ENCODE measurements around the gene MCUB. TPM values are rescaled to one million over a fixed set of nuclear protein-coding genes. Genes with fewer than 3 reads are reported as not detected.
"Not testable (repeated sequence)": the region's sequence is repeated elsewhere in the genome, so short reads cannot be mapped to it uniquely, and the experiment has no call there.

Gene MCUB
- total RNA-seq, 1 experiment from 2014 or later, result 14.8 TPM

DNA sequence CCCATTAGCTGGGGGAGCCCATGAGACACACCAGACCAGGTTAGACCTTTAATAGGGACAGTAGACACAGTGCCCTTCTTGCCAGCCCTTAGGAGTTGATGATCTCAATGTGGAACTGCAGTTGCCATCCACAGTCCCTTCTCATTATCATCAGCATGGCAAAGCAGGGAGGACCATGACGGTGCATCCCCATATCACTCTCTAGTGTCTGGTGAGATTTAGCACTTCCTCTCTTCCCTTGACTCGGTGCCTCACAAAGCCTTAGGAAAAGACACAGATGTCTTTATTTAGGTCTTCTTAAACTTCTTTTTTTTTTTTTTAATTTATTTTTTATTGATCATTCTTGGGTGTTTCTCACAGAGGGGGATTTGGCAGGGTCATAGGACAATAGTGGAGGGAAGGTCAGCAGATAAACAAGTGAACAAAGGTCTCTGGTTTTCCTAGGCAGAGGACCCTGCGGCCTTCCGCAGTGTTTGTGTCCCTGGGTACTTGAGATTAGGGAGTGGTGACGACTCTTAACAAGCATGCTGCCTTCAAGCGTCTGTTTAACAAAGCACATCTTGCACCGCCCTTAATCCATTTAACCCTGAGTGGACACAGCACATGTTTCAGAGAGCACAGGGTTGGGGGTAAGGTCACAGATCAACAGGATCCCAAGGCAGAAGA is 36.5 kb downstream of the MCUB start:
- H3K36me3 Mint-ChIP-seq (ENCODE audit: insufficient read depth in 1 of 3, low read depth in 3 of 3), result peaks cover 7 to 13% (median 7%) of the 10 kb centered on the region in 3 experiments
- not testable (repeated sequence) for H3K56ac ChIP-seq (ENCODE audit: insufficient read length, low read depth, low read length); H2BK15ac ChIP-seq (ENCODE audit: low read depth, low read length); H3K9ac ChIP-seq (ENCODE audit: extremely low read depth, insufficient read length, low read length); H2BK120ac ChIP-seq (ENCODE audit: low read depth, low read length, poor library complexity, severe bottlenecking); H2BK5ac ChIP-seq (ENCODE audit: insufficient read length, low read length); H3K4me2 ChIP-seq (ENCODE audit: insufficient read depth, insufficient read length, low read length); H4K8ac ChIP-seq (replicated peaks; ENCODE audit: insufficient read length, low read depth, low read length); H4K5ac ChIP-seq (ENCODE audit: insufficient read length, low read depth, low read length); H2AK5ac ChIP-seq (ENCODE audit: insufficient read length, low read length); H3K9me3 Mint-ChIP-seq; H3K79me2 ChIP-seq (ENCODE audit: insufficient read depth, low read length); H3K27ac Mint-ChIP-seq; H3K4me1 ChIP-seq (ENCODE audit: insufficient read depth, low read length); H3K18ac ChIP-seq (ENCODE audit: insufficient read length, low read depth, low read length); H3K27ac ChIP-seq (ENCODE audit: insufficient read length, low read depth, low read length); DNase-seq; H3K27me3 ChIP-seq (ENCODE audit: insufficient read depth, low read length); H3K4ac ChIP-seq (ENCODE audit: low read depth, low read length); H3K9me3 ChIP-seq (ENCODE audit: control insufficient read depth, low read depth, low read length); H3T11ph ChIP-seq (ENCODE audit: low read length); H2AFZ ChIP-seq (ENCODE audit: low read length); H3K4me1 Mint-ChIP-seq; H2BK20ac ChIP-seq (ENCODE audit: low read depth, low read length, poor library complexity, severe bottlenecking); H3K27me3 Mint-ChIP-seq (ENCODE audit: low read depth); H3K14ac ChIP-seq (ENCODE audit: insufficient read depth, low read length); H3K4me3 Mint-ChIP-seq; H3K23me2 ChIP-seq (ENCODE audit: insufficient read length, low read depth, low read length, poor library complexity, severe bottlenecking); H4K20me1 ChIP-seq (ENCODE audit: control insufficient read depth, insufficient read depth, insufficient read length); H4K91ac ChIP-seq (ENCODE audit: insufficient read length, low read depth, low read length); H3K79me1 ChIP-seq (ENCODE audit: insufficient read depth, low read depth, low read length, poor library complexity, severe bottlenecking); H3K23ac ChIP-seq (ENCODE audit: insufficient read length, low read depth, low read length); H2BK12ac ChIP-seq (ENCODE audit: insufficient read length, low read depth, low read length)
- WGBS (ENCODE audit: extremely low coverage, insufficient read length, low lambda C conversion rate), result no CpG with 5 or more reads among the region's 7 CpGs

Data from H9 (cell line).